Cardiac muscle cell (in vitro differentiated cells and primary cell): ENCODE data around the gene IGSF23. TPM values are rescaled to one million over a fixed set of nuclear protein-coding genes. Genes with fewer than 3 reads are reported as not detected.

Experiments
- DNase-seq, 2 donors: peaks; one replicate each; pipeline versions ENCODE4 v3.0.0 to v3.0.0-alpha.2; 2010 to 2017; ENCODE audit warnings: low read depth in 1 of 2, low spot score in 1 of 2
- H3K27ac ChIP-seq: fragments of 200-600 bp; sonication (generic); 2 replicates; pipeline ENCODE4 v1.5.1; 2016
- H3K27me3 ChIP-seq: fragments of 200-600 bp; sonication (generic); 2 replicates; pipeline ENCODE4 v1.6.0; 2016; ENCODE audit warnings: control low read depth
- H3K36me3 ChIP-seq: fragments of 200-600 bp; sonication (generic); 2 replicates; pipeline ENCODE4 v1.5.1; 2016; ENCODE audit warnings: control low read depth
- H3K4me1 ChIP-seq: fragments of 200-600 bp; sonication (generic); 2 replicates; pipeline ENCODE4 v1.8.1; 2017; ENCODE audit warnings: low read depth, mild to moderate bottlenecking, mixed run types
- H3K4me3 ChIP-seq: fragments of 200-600 bp; sonication (generic); 2 replicates; pipeline ENCODE4 v1.5.1; 2016; ENCODE audit warnings: mild to moderate bottlenecking
- H3K9me3 ChIP-seq: fragments of 200-600 bp; sonication (generic); 2 replicates; pipeline ENCODE4 v1.5.1; 2017; ENCODE audit warnings: low read depth, mild to moderate bottlenecking, control low read depth
- CTCF ChIP-seq: IDR thresholded peaks from 2 replicates; pipeline ENCODE4 v1.5.1; 2012; ENCODE audit warnings: low read depth, mild to moderate bottlenecking, low read length
- polyA plus RNA-seq: library from polyadenylated mRNA; unstranded; fragments of >200 nt; fragmentation: Nextera tagmentation; extraction: Ambion mirVana; gene quantifications from 2 replicates; pipeline ENCODE4 v1.2.1, GENCODE V29; 2016
- total RNA-seq: library from RNA; depleted of rRNA; stranded (reverse); fragments of >200 nt; gene quantifications from 2 replicates; pipeline ENCODE4 v1.2.3, GENCODE V29; 2016

Gene IGSF23
- total and polyA plus RNA-seq, 2 experiments from 2014 or later, result not detected

- no peaks in the 10 kb centered on the region for H3K9me3 ChIP-seq
- H3K4me1 ChIP-seq, result peaks cover 8% of the 10 kb centered on the region
- no peak for TF ChIP-seq CTCF
- no peak for DNase-seq
- no peak overlapping the region for H3K27ac ChIP-seq
- no peaks in the 10 kb centered on the region for H3K36me3 ChIP-seq
- no peaks in the 10 kb centered on the region for H3K27me3 ChIP-seq
- no peak overlapping the region for H3K4me3 ChIP-seq
Observed at GRCh38 chr19:44634785-44635184, 21.4 kb downstream of the IGSF23 start.

- Histone ChIP-seq H3K27ac (no peak overlapping the region), H3K27me3 (no peaks in the 10 kb centered on the region), H3K4me1 (peaks cover 8% of the 10 kb centered on the region)
Observed at GRCh38 chr19:44635581-44636438, 22.4 kb downstream of the IGSF23 start.

GRCh38 chr19:44636439-44637389, 23.4 kb downstream of the IGSF23 start:
- H3K9me3 ChIP-seq, result no peaks in the 10 kb centered on the region
- H3K4me1 ChIP-seq, result peaks cover 8% of the 10 kb centered on the region
- no peak for TF ChIP-seq CTCF
- H3K27ac ChIP-seq, result no peak overlapping the region
- no peak overlapping the region for H3K4me3 ChIP-seq
- H3K27me3 ChIP-seq, result no peaks in the 10 kb centered on the region
- no peaks in the 10 kb centered on the region for H3K36me3 ChIP-seq
- no peak for DNase-seq

More at GRCh38 chr19:44635581-44636438, 22.4 kb downstream of the IGSF23 start:
- Histone ChIP-seq H3K9me3 (no peaks in the 10 kb centered on the region), H3K4me3 (no peak overlapping the region), H3K36me3 (no peaks in the 10 kb centered on the region)
- no peak for TF ChIP-seq CTCF
- no peak for DNase-seq

- no peak for DNase-seq
- no peak for TF ChIP-seq CTCF
- Histone ChIP-seq H3K9me3 (no peaks in the 10 kb centered on the region), H3K36me3 (no peaks in the 10 kb centered on the region), H3K27ac (no peak overlapping the region), H3K4me3 (no peak overlapping the region), H3K27me3 (no peaks in the 10 kb centered on the region), H3K4me1 (peaks cover 8% of the 10 kb centered on the region)
Observed at GRCh38 chr19:44637390-44637764, 24.0 kb downstream of the IGSF23 start.

GRCh38 chr19:44640518-44640917, 27.2 kb downstream of the IGSF23 start:
- H3K27ac ChIP-seq, result no peak overlapping the region
- no peaks in the 10 kb centered on the region for H3K27me3 ChIP-seq
- H3K36me3 ChIP-seq, result no peaks in the 10 kb centered on the region
- peak in 1 of 2 donors; percentile 73 for DNase-seq
- no peaks in the 10 kb centered on the region for H3K9me3 ChIP-seq
- TF ChIP-seq CTCF, result no peak
- H3K4me1 ChIP-seq, result no peaks in the 10 kb centered on the region
- no peak overlapping the region for H3K4me3 ChIP-seq
